HuH-7.5 (cell line): ENCODE data around the gene PRAC1.

Experiments used
- DNase-seq: peaks from one replicate; pipeline ENCODE4 v3.0.0; 2011; ENCODE audit warnings: low spot score

Gene PRAC1

GRCh38 chr17:48747445-48748363, 25.4 kb upstream of the PRAC1 start:
- DNase-seq = no peak

DNA sequence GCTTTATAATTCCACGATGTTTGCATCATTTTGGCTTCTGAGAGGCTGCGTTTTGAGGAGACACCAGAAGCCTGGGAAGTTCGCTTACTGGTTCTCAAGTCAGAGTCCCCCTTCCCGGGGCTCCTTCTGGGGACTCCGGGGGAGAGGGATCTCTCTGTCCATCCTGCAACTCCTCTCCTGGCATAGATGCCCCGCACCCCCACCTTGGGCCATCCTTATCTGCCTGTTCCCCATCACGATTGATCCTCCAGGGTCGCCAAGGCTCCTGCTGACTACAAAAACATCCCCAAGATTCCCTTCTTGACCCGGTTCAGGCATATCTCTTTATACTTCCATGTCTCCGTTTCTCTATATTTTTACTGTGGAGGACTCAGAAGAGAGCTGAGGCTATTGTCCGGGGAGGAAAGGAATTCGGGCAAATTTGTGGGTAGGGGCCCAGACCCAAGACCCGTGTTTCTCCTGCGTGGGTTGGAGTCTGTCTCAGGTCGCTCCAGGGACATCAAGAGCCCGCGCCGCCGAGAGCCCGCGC, 24.7 kb upstream of the PRAC1 start:
- no peak for DNase-seq

- no peak for DNase-seq
Observed at GRCh38 chr17:48745381-48746275, 23.3 kb upstream of the PRAC1 start.

GRCh38 chr17:48740537-48740936, 18.2 kb upstream of the PRAC1 start:
- DNase-seq = no peak

GRCh38 chr17:48738803-48739526, 16.6 kb upstream of the PRAC1 start:
- no peak for DNase-seq

DNA sequence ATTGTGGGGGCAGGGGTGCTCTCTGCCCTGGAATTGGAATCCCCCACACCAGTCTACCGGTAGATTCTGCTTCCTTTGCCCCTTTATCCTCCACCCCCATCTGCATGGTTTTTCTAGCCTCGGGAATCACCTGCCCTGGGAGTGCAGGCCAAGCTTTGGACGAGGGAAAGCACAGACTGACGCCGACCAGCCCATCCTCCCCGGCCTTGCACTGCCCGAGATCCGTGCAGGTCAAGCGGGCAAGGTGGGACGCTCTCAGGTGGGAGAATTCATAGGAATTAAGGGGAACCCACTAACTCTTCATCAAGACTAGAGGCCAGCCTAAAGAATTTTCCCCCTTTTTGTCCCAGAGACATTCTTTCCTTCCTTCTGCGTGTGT, 16.1 kb upstream of the PRAC1 start:
- DNase-seq = no peak

- DNase-seq = no peak
Observed at GRCh38 chr17:48737330-48738043, 15.2 kb upstream of the PRAC1 start.

DNA sequence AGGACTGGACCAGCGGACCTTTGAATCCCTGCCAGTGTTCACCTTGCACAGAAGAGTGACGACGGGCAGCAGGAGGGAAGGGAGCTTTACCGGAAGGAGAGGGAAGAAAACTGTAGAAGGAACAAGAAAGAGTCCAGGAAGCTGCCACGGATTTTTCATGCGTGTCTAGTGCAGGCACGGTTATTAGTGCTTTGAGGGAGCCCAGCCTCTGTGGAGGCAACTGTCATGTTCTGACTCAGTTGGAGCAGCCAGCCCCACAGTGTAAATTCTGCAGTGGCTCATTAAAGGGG, 12.7 kb upstream of the PRAC1 start:
- no peak for DNase-seq

- no peak for DNase-seq
Observed at GRCh38 chr17:48734333-48735061, 12.2 kb upstream of the PRAC1 start.

DNA sequence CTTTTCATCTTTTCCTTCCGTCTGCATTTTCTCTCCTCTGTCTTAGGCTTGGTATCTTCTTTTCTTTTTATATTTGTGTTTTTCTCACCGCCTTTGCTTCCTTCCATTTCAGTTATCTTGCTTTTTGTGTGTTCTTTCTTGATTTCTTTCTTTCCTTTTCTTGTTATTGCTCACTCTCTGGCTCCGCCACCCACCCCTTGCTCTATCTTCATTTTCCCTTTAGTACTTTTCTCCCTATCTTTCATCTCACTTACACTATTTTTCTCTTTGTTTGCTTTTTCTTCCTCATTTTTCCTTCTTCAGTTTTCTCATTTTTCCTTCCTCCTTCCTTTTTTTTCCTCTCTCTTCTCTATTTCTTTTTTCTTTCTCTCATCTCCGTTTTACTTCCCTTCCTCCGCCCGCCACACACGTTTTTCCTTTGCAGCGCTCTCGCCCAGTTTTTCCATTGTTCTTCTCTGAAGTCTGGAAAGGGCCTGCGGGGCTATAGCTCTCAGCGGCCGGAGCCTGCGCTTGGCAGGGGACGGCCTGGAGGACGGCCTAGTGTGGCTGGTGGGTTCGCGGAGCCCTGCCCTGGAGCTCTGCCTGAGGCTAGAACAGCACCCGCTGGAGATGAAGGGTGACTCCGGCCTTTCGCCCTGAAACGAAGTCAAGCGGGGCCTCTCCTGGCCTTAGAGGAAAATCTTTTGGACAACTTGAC, 11.5 kb upstream of the PRAC1 start:
- no peak for DNase-seq

- no peak for DNase-seq
Observed at GRCh38 chr17:48732688-48733629, 10.6 kb upstream of the PRAC1 start.

DNA sequence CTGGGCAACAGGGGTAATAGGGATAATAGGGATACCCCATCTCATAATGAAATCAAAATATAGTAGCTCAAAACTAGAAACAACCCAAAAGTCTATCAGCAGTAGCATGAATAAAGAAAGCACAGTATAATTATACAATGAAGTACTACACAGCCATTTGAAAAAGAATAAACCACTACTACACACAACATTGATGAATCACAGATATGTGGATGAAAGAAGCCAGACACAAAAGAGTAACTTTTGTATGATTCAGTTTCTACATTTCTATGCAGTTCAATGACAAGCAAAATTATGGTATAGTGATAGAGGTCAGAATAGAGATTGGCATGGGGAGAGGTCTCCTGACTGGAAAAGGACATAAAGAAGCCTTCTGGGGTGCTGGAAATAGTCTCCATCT, 9.0 kb upstream of the PRAC1 start:
- no peak for DNase-seq

GRCh38 chr17:48730240-48730550, 7.9 kb upstream of the PRAC1 start:
- no peak for DNase-seq

GRCh38 chr17:48729335-48730239, 7.3 kb upstream of the PRAC1 start:
- no peak for DNase-seq

GRCh38 chr17:48728232-48729231, 6.2 kb upstream of the PRAC1 start, which contains the start of gene HOXB13:
Gene HOXB13, minus strand, starts transcription at chr17:48728750. Its CDS starts 157 bp downstream, at chr17:48728593.
- DNase-seq = no peak

GRCh38 chr17:48727415-48728175, 5.3 kb upstream of the PRAC1 start:
- DNase-seq = no peak
